Astrocyte (in vitro differentiated cells and primary cell): ENCODE measurements around the gene TTLL7. TPM values are rescaled to one million over a fixed set of nuclear protein-coding genes. Genes with fewer than 3 reads are reported as not detected.

Experiments
- DNase-seq: peaks from one replicate; pipeline ENCODE4 v3.0.0-alpha.2; 2010; ENCODE audit warnings: low read depth
- FAIRE-seq: peaks from 2 replicates; lab custom pipeline; 2011; peaks lifted over from hg19 to GRCh38; lab: Jason Lieb, UNC
- H2AFZ ChIP-seq: 2 replicates; pipeline ENCODE4 v1.6.0; 2012; ENCODE audit warnings: low read depth, low read length, inconsistent platforms
- H3K27ac ChIP-seq: 2 replicates; pipeline ENCODE4 v1.5.1; 2011; ENCODE audit warnings: low read depth, low read length, inconsistent platforms
- H3K27me3 ChIP-seq: 2 replicates; pipeline ENCODE4 v1.6.0; 2011; ENCODE audit warnings: low read length, inconsistent platforms; ENCODE audit not compliant: insufficient read depth
- H3K36me3 ChIP-seq: 2 replicates; pipeline ENCODE4 v1.5.1; 2011; ENCODE audit warnings: low read length, inconsistent platforms; ENCODE audit not compliant: insufficient read depth
- H3K4me1 ChIP-seq: 2 replicates; pipeline ENCODE4 v1.5.1; 2011; ENCODE audit warnings: low read length, inconsistent platforms; ENCODE audit not compliant: insufficient read depth
- H3K4me2 ChIP-seq: 2 replicates; pipeline ENCODE4 v1.6.0; 2012; ENCODE audit warnings: low read length, inconsistent platforms
- H3K4me3 ChIP-seq: 2 replicates; pipeline ENCODE4 v1.5.1; 2011; ENCODE audit warnings: low read depth, mild to moderate bottlenecking, low read length, inconsistent platforms; ENCODE audit not compliant: insufficient read depth
- H3K79me2 ChIP-seq: 2 replicates; pipeline ENCODE4 v1.6.0; 2012; ENCODE audit warnings: mild to moderate bottlenecking, low read length, inconsistent platforms; ENCODE audit not compliant: insufficient read depth
- H3K9ac ChIP-seq: 2 replicates; pipeline ENCODE4 v1.6.0; 2012; ENCODE audit warnings: mild to moderate bottlenecking, low read length, inconsistent platforms
- H3K9me3 ChIP-seq: 2 replicates; pipeline ENCODE4 v1.5.1; 2012; ENCODE audit warnings: low read depth, mild to moderate bottlenecking, low read length, inconsistent platforms; ENCODE audit not compliant: insufficient read depth
- H4K20me1 ChIP-seq: 2 replicates; pipeline ENCODE4 v1.6.0; 2012; ENCODE audit warnings: low read length, inconsistent platforms; ENCODE audit not compliant: insufficient read depth
- H3K27ac Mint-ChIP-seq: one replicate; pipeline ENCODE4 v1.8.0; 2021; ENCODE audit warnings: mild to moderate bottlenecking, mixed read lengths; ENCODE audit not compliant: unreplicated experiment
- H3K27me3 Mint-ChIP-seq: one replicate; pipeline ENCODE4 v1.8.0; 2021; ENCODE audit warnings: low read depth, mixed read lengths; ENCODE audit not compliant: unreplicated experiment
- H3K36me3 Mint-ChIP-seq: one replicate; pipeline ENCODE4 v1.8.0; 2021; ENCODE audit warnings: low read depth, mixed read lengths; ENCODE audit not compliant: unreplicated experiment
- H3K4me1 Mint-ChIP-seq: one replicate; pipeline ENCODE4 v1.8.0; 2021; ENCODE audit warnings: low read depth, mixed read lengths; ENCODE audit not compliant: unreplicated experiment
- H3K4me3 Mint-ChIP-seq: one replicate; pipeline ENCODE4 v1.8.0; 2021; ENCODE audit warnings: mild to moderate bottlenecking, moderate library complexity, mixed read lengths; ENCODE audit not compliant: unreplicated experiment
- H3K9me3 Mint-ChIP-seq: one replicate; pipeline ENCODE4 v1.8.0; 2021; ENCODE audit warnings: mild to moderate bottlenecking, mixed read lengths; ENCODE audit not compliant: unreplicated experiment
- CTCF ChIP-seq: IDR thresholded peaks from 2 replicates; pipeline ENCODE4 v1.5.1; 2011; ENCODE audit warnings: low read depth, mild to moderate bottlenecking, inconsistent platforms, low read length, moderate library complexity; ENCODE audit not compliant: insufficient read depth
- EZH2 ChIP-seq: IDR thresholded peaks from 2 replicates; pipeline ENCODE4 v1.6.1; 2012; ENCODE audit warnings: mild to moderate bottlenecking, low read length, inconsistent platforms; ENCODE audit not compliant: insufficient read depth
- total RNA-seq: library from RNA; stranded (reverse); gene quantifications from 2 replicates; pipeline ENCODE4 v1.2.1, GENCODE V29; 2021

TTLL7 gene
- total RNA-seq, 1 donor from 2014 or later, result 28.5 TPM

GRCh38 chr1:83815330-83815729, 183.6 kb downstream of the TTLL7 start:
- TF ChIP-seq CTCF (no peak), EZH2 (no peak)
- H3K9ac ChIP-seq, result no peak overlapping the region
- DNase-seq (peak; percentile 8), FAIRE-seq (no peak)
- no peak overlapping the region for H3K27ac ChIP-seq
- no peaks in the 10 kb centered on the region for H3K36me3 ChIP-seq
- peaks cover 5% of the 10 kb centered on the region for H3K4me1 Mint-ChIP-seq
- H3K4me3 ChIP-seq, result no peak overlapping the region
- no peak overlapping the region for H3K4me3 Mint-ChIP-seq
- no peak overlapping the region for H3K4me2 ChIP-seq
- H3K79me2 ChIP-seq, result no peaks in the 10 kb centered on the region
- H4K20me1 ChIP-seq, result no peaks in the 10 kb centered on the region
- no peaks in the 10 kb centered on the region for H3K4me1 ChIP-seq
- no peaks in the 10 kb centered on the region for H3K9me3 ChIP-seq
- H3K27ac Mint-ChIP-seq, result no peak overlapping the region
- no peaks in the 10 kb centered on the region for H3K36me3 Mint-ChIP-seq
- no peaks in the 10 kb centered on the region for H3K27me3 ChIP-seq
- no peak overlapping the region for H2AFZ ChIP-seq
- no peaks in the 10 kb centered on the region for H3K27me3 Mint-ChIP-seq
- H3K9me3 Mint-ChIP-seq, result peaks cover 4% of the 10 kb centered on the region

Other genes starting within 250 kb of the TTLL7 start
- gene PRKACB, start 145.1 kb upstream of the TTLL7 start, total RNA-seq, result 60.7 and 64.9 TPM in 2 replicates